ENCODE results near the gene TAOK3. TPM values are rescaled to one million over a fixed set of nuclear protein-coding genes. Genes with fewer than 3 reads are reported as not detected.
A peak's percentile ranks its signal among the peaks of the same experiment; 100 is the strongest.

TAOK3 gene
- total RNA-seq, 3 donors from 2014 or later (not counting 1 experiment from before 2014, with no cell fraction given): 155 to 166 (median 157) TPM

- Histone ChIP-seq H3K4me3 (ENCODE audit: low read length) (no peak overlapping the region), H3K4me1 (ENCODE audit: control insufficient read depth, insufficient read depth, low read length) (no peaks in the 10 kb centered on the region), H3K27me3 (ENCODE audit: control insufficient read depth, insufficient read depth, low read length) (no peaks in the 10 kb centered on the region), H3K27ac (ENCODE audit: low read length) (no peak overlapping the region), H3K36me3 (ENCODE audit: control insufficient read depth, insufficient read depth, low read length) (peaks cover 45% of the 10 kb centered on the region), H3K9me3 (ENCODE audit: control insufficient read depth, insufficient read depth, low read length) (no peaks in the 10 kb centered on the region)
- no peak for ATAC-seq
- peaks cover 13 to 16% of the 10 kb centered on the region in 2 donors for H3K4me1 Mint-ChIP-seq
- H3K27me3 Mint-ChIP-seq (ENCODE audit: low read depth in 2 of 2): no peaks in the 10 kb centered on the region
- intact Hi-C loops (cut with micrococcal nuclease): no loop called here
- DNase-seq: no peak
- peak overlapping the region; percentile 67 to 81 for H3K27ac Mint-ChIP-seq
- WGBS (ENCODE audit: insufficient coverage): 78% methylated on average over 1 of the region's 2 CpGs
- H3K4me3 Mint-ChIP-seq: no peak overlapping the region
- H3K9me3 Mint-ChIP-seq: no peaks in the 10 kb centered on the region
- no peaks in the 10 kb centered on the region for H3K36me3 Mint-ChIP-seq
- no peak for TF ChIP-seq CTCF (IDR thresholded peaks at IDR 0.05)
These were observed 133.8 kb downstream of the TAOK3 start for GRCh38 chr12:118238888-118239287.

DNA sequence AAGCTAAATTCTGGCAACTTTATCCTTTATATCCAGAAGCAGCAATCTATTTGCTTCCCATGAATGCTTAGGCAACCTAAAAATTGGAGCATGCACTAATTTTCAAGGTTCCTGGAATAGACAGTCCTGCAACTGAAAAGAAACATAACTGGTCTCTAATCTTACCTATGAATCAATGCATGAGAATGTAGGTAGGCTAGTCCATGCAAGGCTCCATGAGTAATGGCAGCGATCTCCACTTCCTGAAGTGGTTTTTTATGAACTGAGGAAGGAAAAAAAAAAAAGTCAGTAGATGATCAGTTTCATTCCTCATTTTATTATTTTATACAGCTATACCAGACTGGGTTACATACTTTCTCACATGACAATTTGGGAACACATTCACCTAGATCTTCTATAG, 134.8 kb downstream of the TAOK3 start:
- H3K4me1 ChIP-seq (ENCODE audit: control insufficient read depth, insufficient read depth, low read length): no peaks in the 10 kb centered on the region
- whole genome bisulfite sequencing (ENCODE audit: insufficient coverage): no CpG with 5 or more reads among the region's 1 CpG
- TF ChIP-seq CTCF (IDR thresholded peaks at IDR 0.05): no peak
- H3K9me3 Mint-ChIP-seq: no peaks in the 10 kb centered on the region
- H3K9me3 ChIP-seq (ENCODE audit: control insufficient read depth, insufficient read depth, low read length): no peaks in the 10 kb centered on the region
- no peak overlapping the region for H3K4me3 Mint-ChIP-seq
- peak overlapping the region; percentile 67 to 81 for H3K27ac Mint-ChIP-seq
- ATAC-seq: no peak
- peaks cover 13 to 16% of the 10 kb centered on the region in 2 donors for H3K4me1 Mint-ChIP-seq
- peaks cover 46% of the 10 kb centered on the region for H3K36me3 ChIP-seq (ENCODE audit: control insufficient read depth, insufficient read depth, low read length)
- intact Hi-C loops (cut with micrococcal nuclease): no loop called here
- no peak overlapping the region for H3K27ac ChIP-seq (ENCODE audit: low read length)
- H3K4me3 ChIP-seq (ENCODE audit: low read length): no peak overlapping the region
- H3K27me3 ChIP-seq (ENCODE audit: control insufficient read depth, insufficient read depth, low read length): no peaks in the 10 kb centered on the region
- H3K27me3 Mint-ChIP-seq (ENCODE audit: low read depth in 2 of 2): no peaks in the 10 kb centered on the region
- DNase-seq: no peak
- no peaks in the 10 kb centered on the region for H3K36me3 Mint-ChIP-seq

DNA sequence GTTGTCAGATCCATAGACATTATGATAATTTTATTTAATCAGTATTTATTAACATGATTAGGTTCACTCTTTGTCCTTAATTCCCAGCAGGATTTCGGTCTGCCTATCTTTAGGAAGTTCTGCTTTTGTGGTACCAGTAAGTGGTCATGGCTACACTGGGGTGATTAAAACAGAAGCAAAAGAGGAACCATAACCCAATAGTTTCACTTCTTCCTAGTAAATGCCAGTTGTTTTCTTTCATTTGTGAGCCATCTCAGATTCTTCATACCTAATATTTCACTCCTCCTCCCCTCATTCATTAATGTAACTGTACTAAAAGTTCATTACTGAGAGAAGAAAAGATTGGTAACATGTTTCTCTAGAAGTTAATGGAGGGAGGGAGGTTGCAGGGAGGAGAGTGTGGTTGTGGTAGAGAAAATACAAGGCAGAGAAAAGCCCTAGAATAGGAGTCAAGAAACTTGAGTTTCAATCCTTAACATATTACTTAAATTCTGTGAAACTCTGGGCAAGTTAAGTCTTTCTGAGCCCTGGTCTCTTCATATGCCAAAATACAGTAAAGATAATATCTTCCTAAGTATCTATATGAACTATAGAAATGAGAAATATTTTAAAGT, 135.5 kb downstream of the TAOK3 start:
- ATAC-seq (no peak), DNase-seq (no peak)
- no peaks in the 10 kb centered on the region for H3K27me3 ChIP-seq (ENCODE audit: control insufficient read depth, insufficient read depth, low read length)
- Mint-ChIP-seq H3K4me3 (no peak overlapping the region), H3K4me1 (peaks cover 13 to 16% of the 10 kb centered on the region in 2 donors), H3K9me3 (no peaks in the 10 kb centered on the region), H3K27ac (peak overlapping the region; percentile 67 to 69), H3K27me3 (ENCODE audit: low read depth in 2 of 2) (no peaks in the 10 kb centered on the region), H3K36me3 (no peaks in the 10 kb centered on the region)
- intact Hi-C loops (cut with micrococcal nuclease): no loop called here
- no peak for TF ChIP-seq CTCF (IDR thresholded peaks at IDR 0.05)
- H3K27ac ChIP-seq (ENCODE audit: low read length): no peak overlapping the region
- H3K4me1 ChIP-seq (ENCODE audit: control insufficient read depth, insufficient read depth, low read length): no peaks in the 10 kb centered on the region
- H3K36me3 ChIP-seq (ENCODE audit: control insufficient read depth, insufficient read depth, low read length): peaks cover 43% of the 10 kb centered on the region
- no CpG with 5 or more reads among the region's 1 CpG for WGBS (ENCODE audit: insufficient coverage)
- H3K9me3 ChIP-seq (ENCODE audit: control insufficient read depth, insufficient read depth, low read length): no peaks in the 10 kb centered on the region
- H3K4me3 ChIP-seq (ENCODE audit: low read length): no peak overlapping the region

- no peaks in the 10 kb centered on the region for H3K27me3 ChIP-seq (ENCODE audit: control insufficient read depth, insufficient read depth, low read length)
- no peak for ATAC-seq
- H3K4me3 ChIP-seq (ENCODE audit: low read length): no peak overlapping the region
- no peak for DNase-seq
- Mint-ChIP-seq H3K4me1 (no peaks in the 10 kb centered on the region), H3K27me3 (ENCODE audit: low read depth in 2 of 2) (no peaks in the 10 kb centered on the region), H3K27ac (peak overlapping the region; percentile 27 to 67), H3K36me3 (no peaks in the 10 kb centered on the region), H3K4me3 (no peak overlapping the region), H3K9me3 (no peaks in the 10 kb centered on the region)
- intact Hi-C loops (cut with micrococcal nuclease): no loop called here
- no peak for TF ChIP-seq CTCF (IDR thresholded peaks at IDR 0.05)
- peaks cover 16% of the 10 kb centered on the region for H3K36me3 ChIP-seq (ENCODE audit: control insufficient read depth, insufficient read depth, low read length)
- no peaks in the 10 kb centered on the region for H3K4me1 ChIP-seq (ENCODE audit: control insufficient read depth, insufficient read depth, low read length)
- no peaks in the 10 kb centered on the region for H3K9me3 ChIP-seq (ENCODE audit: control insufficient read depth, insufficient read depth, low read length)
- H3K27ac ChIP-seq (ENCODE audit: low read length): no peak overlapping the region
These were observed 152.0 kb downstream of the TAOK3 start for GRCh38 chr12:118220702-118221101.

All from natural killer cell (primary cell).